ENCODE measurements around the gene FSTL4. TPM values are rescaled to one million over a fixed set of nuclear protein-coding genes. Genes with fewer than 3 reads are reported as not detected.

FSTL4 gene
- total RNA-seq, 1 experiment from 2014 or later: 0.14 TPM

DNA sequence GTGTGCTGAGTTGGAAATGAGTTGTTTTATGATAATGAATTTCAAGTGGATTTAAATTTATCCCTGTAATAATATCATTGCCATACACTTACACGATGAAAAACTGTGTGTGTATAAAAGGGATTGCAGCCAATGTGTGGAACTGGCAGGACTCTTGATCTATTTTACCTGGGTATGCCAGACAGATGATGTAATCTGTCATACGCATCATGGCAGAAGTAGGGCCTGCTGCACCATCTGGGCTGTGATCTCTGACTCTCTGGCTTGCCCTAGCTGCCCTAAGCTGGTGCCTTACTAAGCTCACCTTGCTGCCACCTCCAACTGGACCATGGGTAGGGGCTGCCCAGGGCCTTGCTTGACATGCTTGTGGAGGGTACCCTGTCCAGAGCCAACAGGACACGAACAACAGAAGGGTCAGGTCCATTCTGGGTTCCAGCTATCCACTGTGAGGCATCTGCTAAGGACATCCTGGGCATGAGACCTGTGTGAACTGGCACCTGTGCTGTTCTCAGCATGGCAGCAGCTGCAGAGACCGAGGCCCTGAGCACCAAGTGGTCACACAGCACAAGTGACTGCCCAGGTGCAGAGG, 184.2 kb downstream of the FSTL4 start:
- no peak for DNase-seq (ENCODE audit: low spot score)

DNA sequence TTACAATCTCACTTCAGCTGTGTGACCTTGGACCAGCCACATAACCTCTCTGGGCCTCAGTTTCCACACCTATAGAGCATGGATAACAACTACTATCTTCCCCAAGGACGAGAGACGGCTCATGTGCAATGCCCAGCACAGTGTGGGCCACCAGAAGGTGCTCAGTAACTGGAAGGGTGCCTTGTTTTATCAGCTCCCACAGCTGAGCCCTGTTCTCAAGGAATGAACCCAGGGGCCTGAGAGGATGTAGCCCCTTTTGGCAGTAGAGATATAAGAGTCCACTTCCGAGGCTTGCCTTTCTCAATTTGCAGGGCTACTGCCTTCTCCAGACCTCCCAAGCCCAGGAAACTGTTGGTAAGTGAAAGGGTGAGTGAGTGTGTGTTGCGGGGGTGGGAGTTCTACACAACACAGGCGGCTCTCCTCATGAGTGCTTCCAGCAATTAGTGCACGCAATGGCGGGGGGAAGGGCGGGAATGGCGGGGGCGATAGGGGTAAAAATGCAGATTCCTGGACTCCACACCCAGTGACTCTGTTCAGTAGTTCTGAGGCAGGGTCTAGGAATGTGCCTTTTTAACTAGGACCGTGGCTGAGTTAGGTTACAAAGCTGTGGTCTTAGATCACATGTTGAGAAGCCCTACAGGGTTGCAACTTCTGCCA, 185.1 kb downstream of the FSTL4 start:
- no peak for DNase-seq (ENCODE audit: low spot score)

DNA sequence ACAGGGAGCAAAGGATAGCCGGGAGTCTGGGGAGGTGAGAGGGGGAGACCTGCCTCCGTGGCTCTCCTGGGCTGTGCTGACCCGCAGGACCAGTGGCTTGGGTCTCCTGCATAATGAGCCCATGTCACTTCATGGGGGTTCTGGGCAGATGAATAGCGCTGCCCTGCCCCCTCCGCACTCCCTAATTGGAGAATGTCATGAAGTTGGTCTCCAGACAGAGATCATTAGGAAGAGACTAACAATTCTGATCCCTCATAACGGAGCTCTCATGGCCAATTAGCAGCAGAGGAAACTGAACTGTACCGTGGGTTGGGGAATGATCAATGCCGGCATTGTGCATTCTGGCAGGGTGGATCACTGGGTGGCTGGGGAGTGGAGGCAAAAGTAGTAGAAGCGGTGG, 186.1 kb downstream of the FSTL4 start:
- DNase-seq (ENCODE audit: low spot score): no peak

- no peak for DNase-seq (ENCODE audit: low spot score)
Observed at GRCh38 chr5:133425764-133426163, 186.6 kb downstream of the FSTL4 start.

GRCh38 chr5:133425222-133425621, 187.1 kb downstream of the FSTL4 start:
- DNase-seq (ENCODE audit: low spot score): no peak

DNA sequence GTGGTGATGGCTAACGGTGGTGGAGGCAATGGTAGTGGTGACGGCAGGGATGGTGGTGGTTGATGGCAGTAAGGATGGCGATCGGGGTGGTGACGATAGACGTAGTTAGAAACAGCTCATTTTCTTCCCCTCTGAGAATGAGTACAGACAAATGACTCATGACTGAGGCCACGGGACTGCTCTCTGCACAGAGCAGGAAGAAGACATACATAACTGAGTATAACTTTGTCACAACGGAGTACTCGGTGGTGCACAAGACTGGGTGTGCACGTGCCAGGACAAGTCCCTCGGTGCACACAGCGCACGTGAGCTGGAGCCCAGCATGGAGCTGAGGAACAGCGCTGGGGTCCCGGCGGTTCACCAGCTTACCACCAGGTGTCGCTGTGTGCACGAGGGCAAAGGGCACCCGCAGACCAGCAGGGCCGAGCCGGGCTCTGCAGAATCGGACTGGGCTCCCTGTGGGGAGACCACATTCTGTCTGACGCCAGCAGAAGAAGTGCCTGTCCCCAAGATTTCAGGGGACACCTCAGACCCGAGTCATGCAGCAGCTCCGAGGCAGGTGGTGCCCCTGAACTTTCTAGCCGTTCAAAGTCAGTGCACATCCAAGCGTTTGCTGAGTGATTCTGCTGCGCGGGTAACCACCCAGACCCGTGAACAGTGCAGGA, 188.6 kb downstream of the FSTL4 start:
- DNase-seq (ENCODE audit: low spot score): peak; percentile 50

DNA sequence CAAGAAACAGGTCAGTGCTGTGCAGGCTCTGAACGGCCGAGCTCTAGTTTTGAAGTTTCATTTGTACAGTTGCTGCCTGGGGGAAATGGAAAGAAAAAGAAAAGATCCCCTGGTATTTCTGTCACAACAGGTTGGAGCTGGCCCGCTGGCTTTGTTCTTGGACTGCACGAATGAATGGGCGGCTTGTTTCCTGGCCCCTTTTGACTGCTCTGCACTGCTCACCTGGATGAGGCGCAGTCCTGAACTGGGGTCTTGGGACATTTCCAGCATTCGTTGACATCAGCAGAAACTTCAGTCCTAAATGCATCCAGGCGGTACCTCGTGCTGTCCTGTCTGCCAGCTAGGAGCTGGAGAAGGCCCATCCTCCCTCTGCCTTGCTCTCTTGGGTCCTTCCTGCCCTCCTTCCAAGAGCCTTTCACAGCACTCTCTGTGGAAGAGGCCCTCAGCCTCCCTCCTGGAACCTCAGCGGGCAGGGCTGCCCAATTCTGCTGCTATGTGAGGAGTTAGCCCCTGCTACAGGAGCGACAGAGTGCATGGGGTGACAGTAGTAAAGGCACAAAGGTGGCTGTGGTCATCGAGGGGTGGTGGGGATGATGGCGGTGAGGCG, 189.2 kb downstream of the FSTL4 start:
- DNase-seq (ENCODE audit: low spot score): no peak

DNA sequence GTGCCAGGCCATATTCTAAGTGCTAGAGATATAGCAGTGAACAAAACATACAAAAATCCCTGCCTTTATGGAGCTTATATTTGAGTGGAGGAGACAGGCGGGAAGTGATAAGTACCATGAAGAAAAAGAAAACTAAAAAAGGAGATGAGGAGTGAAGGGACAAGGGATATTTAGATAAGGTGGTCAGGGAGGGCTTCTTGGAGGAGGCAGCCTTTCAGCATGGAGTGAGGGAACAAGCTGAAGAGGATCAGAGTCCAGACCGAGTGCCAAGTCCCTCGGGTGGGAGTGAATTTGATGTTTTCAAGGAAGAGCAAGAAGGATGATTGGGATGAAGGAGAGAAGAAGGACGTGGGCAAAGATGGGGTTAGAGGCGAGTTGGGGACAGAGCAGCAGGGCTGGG, 190.5 kb downstream of the FSTL4 start:
- DNase-seq (ENCODE audit: low spot score): no peak

GRCh38 chr5:133421394-133421793, 190.9 kb downstream of the FSTL4 start:
- DNase-seq (ENCODE audit: low spot score): peak; percentile 58

DNA sequence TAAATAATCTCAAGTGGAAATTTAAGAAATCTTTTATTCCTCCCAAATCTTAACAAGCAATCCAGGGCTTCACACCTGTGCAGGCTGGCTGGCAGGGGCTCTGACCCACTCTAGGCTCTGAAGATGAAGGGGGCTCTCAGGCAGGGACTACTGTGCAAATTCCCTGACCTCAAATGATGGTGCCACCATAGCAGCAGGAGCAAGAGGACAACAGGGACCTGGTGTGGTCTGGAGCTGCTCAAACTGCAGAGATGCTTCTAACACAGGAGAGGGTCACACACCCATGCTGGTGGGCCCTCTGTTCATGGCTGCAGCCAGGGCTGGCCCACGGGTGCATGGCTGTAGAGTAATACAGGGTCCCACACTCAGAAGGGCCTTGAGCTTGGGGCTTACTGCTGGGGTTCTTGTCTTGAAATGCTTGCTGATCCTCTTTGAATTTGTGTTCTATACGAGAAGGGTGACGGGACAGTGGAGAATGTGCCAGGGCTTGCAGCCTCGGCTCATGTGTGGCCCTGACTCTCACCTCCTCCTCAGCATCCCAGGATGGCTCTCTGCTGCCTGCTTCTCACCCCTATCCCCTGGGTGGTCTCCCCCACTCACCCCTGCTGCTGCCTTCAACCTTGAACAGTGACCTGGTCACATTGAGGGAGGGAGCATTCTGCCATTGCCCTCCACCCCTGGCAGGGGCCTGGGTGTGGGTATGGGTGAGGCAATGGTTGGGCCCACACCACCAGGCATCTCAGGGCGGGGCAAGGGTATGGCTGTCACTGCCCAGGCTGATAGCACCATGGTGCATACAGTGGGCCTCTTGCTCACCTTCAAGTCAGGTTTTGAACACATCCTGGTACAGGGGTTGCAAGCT, 191.7 kb downstream of the FSTL4 start:
- no peak for DNase-seq (ENCODE audit: low spot score)

DNA sequence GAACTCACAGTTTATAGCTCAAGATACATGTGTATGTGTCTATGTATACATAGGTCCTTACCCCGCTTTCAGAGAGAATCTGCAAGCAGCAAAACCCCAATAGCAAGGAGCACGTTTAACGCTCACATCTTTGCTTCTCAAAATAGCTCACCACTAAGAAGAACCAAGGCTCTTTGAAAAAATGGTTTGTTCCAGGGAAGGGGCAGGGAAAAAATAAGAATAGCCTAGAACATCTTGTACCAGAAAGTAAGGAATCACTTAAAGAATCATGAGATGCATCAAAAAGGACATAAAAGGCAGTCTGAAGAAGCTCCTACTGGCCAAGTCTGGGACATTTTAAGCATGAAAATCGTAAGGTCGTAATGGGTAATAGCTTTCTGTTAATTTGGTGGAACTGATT, 196.4 kb downstream of the FSTL4 start:
- no peak for DNase-seq (ENCODE audit: low spot score)

DNA sequence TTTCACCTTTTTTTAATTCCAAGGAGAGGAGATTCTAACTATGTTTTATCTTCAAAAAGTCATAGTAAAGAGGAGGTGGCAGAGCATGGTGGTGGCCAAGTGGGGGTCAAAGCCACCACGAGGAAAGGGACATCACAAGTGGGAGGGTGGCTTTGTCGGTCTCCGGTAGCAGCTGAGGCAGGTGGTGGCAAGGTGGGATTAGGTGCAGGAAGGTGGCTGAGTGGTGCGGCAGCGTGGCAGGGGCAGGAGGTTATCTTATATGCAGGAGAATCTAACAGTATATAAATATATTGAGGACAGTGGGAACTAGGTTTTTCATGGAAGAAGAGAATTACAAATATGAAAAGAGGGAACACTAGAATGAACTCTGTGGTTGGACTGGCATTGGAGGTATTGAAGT, 196.8 kb downstream of the FSTL4 start:
- no peak for DNase-seq (ENCODE audit: low spot score)

DNA sequence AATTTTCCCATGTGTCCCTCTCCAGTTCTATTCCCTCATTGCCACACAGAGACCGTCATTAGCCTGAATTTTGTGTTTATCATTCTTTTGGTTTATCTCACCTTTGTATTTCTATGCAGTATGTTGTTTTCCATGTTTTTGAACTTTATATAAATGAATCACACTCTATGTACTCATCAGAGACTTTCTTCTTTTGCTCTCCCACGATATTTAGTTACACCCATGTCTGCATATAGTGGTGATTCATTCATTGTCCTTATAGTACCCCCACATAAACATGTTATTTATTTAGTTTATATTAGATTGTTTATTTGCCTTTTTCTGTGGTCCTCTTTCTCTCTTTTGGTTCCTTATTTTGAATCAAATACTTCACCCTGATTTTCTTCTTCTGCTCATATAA, 199.7 kb downstream of the FSTL4 start:
- DNase-seq (ENCODE audit: low spot score): peak; percentile 32

DNA sequence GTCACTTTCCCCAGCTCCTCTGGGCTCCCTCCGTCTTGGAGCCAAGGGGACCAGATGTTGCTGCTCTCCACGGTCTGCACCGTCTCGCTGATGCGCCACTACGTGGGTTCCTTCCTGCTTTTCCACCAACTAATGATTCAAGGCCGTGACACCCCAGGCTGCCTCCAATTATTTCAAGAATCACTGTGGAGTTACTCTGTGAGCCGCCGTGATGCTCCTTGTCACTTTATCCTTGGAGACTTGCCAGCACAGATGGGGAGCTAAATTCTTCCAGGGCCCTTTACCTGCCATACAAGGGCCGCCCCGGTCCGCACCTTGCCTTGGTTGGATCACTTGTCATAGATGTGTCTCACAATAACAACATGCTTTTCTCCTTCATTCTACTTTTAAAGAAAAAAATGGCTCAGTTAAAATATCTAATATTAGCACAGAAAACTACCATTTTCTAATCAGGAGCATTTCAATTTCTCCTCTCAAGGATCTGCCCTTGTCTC, 202.0 kb downstream of the FSTL4 start:
- DNase-seq (ENCODE audit: low spot score): no peak

DNA sequence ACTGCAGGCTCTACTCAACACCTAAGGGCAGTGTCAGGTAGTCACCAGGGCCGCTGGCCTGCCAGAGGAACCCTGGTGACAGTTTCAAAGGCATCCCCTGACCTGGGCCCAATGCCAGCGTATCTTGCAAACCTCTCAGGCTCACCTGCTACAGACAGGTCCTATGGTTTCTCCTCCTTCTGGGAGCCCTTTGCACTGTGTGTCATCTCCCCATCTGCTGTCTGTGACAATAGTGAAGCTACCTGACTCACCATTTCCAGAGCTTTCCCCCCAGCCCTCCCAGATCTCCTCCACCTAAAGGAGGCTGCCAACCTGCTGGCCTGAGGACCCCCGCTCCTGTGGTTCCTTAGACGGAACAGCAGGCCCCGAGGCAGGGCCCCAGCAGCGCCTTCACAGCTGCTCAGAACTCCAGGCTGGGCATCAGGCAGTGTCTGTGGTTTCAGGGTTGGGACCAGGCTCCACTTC, 203.1 kb downstream of the FSTL4 start:
- no peak for DNase-seq (ENCODE audit: low spot score)

DNA sequence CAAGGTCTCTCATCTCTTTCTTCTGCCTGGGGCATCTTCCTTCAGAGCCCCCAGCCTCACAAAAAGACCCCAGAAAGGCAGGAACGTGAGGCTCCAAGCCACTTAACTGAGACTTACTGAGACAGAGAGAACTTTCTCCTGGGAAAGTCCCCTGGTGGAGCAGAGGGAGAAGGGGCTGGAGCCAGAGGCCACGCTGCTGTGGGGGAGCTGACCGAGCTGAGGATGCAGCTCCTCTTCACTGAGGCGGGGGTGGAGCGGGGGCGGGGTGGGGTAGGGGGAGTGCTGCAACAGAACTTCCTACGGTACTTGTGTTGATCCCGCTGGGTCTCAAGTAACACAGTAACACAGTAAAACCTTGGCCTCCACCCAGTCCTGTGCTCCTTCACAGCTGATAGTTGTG, 204.0 kb downstream of the FSTL4 start:
- no peak for DNase-seq (ENCODE audit: low spot score)

DNA sequence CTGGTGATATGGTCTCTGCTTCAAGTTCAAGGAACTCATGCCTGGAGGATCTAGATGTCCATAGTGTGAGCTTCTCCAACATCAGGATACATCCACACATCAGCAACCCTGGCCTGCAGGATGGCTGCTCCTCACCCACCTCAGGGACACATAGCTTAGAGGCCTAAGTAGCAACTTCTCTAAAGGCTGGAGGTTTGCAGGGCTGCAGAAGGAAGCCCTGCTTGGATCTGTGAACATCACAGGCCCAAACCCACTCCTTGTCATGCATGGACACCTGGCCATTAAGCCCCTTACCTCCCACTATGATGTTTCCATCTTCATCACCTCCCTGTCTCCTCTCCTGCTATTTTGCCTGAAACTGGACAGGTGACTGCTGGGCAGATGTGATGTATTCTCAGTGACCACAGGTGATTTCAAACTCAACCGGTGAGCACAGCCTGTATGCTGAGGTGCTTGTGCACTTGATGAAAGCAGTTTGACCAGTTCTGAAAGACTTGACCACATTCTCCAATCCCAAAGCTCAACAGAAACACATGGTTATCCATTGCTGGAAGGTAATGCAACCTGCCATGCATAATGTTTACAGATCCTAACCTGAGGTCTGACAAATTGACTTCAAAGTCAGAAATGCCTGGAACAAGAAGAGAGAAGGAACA, 205.2 kb downstream of the FSTL4 start:
- DNase-seq (ENCODE audit: low spot score): no peak

DNA sequence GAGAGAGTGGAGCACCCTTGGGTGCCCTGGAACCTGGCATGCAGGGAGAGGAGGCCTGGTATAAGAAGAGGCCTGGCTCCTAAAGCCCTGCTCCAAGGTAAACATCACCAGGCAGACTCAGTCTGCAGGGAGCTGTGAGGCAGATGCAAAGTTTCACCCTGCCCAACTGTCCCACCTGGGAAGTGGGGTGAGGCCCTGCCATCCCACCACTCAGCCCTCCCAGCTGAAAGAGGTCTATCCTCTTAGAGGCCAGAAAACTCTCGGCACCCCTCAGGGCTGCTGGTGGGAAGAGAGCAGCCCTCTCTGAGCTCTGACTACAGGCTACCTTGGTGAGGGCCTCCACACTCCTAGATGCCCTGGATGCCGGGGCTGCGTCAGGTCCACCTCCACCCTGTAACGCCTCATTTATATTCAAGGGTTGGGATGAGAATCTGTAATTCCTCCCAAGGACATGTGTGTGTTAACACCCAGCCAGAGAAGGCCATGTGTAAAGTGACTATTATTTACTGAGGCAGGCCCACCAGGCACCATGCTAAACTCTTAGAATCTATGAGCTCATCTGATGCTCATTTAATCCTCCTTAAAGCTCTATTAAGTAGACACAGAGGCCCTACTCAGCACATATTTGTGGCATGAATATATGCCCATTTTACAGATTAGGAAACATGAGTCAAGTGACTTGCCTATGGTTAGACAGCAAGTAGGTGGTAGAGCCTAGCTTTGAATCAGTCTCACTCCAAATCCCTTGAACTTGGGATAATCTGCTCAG, 205.9 kb downstream of the FSTL4 start:
- DNase-seq (ENCODE audit: low spot score): no peak

DNA sequence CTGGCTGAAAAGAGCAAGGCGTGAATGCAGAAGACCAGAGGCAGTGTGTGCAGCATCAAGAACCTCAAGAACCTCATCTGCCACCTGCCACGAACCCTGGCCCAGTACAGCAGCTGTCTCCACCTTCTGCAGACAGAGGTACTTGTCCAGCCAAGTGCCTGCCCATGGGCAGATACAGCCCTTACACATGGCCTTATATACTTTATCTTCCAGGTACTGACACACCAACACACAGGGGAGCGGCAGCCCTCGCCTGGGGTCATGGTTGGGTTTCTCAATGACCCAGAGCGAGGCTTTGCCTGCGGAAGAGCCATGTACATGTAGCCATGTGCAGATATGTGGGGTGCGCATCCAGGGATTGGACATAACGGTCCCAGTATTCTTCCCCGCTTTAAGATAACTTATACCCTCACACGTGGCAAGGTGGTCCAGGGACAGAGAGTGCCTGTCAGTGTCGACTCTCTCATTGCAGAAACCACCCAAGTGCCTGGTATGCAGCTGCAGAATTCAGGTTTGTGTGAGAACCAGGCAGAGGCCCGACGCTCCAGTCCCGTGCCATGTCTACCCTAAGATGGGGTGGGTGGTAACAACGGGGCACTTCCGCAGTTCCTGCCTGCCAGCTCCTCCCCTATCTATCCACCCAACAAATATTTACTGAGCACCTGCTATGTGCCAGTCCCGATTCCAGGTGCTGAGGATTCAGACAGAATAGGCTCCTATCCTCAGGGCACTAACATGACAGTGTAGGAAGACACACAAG, 206.9 kb downstream of the FSTL4 start:
- no peak for DNase-seq (ENCODE audit: low spot score)

- DNase-seq (ENCODE audit: low spot score): peak; percentile 81
Observed at GRCh38 chr5:133404724-133405123, 207.6 kb downstream of the FSTL4 start.

All from H4 (cell line).